ENCODE data around the gene SPATA18. TPM values are rescaled to one million over a fixed set of nuclear protein-coding genes. Genes with fewer than 3 reads are reported as not detected.

The SPATA18 gene
- total RNA-seq, 2 experiments from 2014 or later, result 0.35 to 0.73 TPM

- H3K27ac Mint-ChIP-seq, result no peak overlapping the region
- POLR2A ChIA-PET, result no interaction called here
Measured at GRCh38 chr4:52142816-52143215, 91.7 kb downstream of the SPATA18 start.

GRCh38 chr4:52143815-52144214 lies 92.7 kb downstream of the SPATA18 start:
- Mint-ChIP-seq H3K4me3 (no peak overlapping the region), H3K9me3 (peaks cover 6% of the 10 kb centered on the region), H3K36me3 (ENCODE audit: low read depth) (no peaks in the 10 kb centered on the region), H3K27ac (no peak overlapping the region), H3K27me3 (no peaks in the 10 kb centered on the region), H3K4me1 (no peaks in the 10 kb centered on the region)
- CTCF ChIA-PET, result no interaction called here
- POLR2A ChIA-PET, result no interaction called here
- DNase-seq, result no peak

More at GRCh38 chr4:52142816-52143215, 91.7 kb downstream of the SPATA18 start:
- H3K36me3 Mint-ChIP-seq (ENCODE audit: low read depth), result no peaks in the 10 kb centered on the region
- H3K9me3 Mint-ChIP-seq, result peaks cover 6% of the 10 kb centered on the region
- H3K27me3 Mint-ChIP-seq, result no peaks in the 10 kb centered on the region
- no peaks in the 10 kb centered on the region for H3K4me1 Mint-ChIP-seq
- CTCF ChIA-PET, result no interaction called here
- H3K4me3 Mint-ChIP-seq, result no peak overlapping the region
- DNase-seq, result no peak

GRCh38 chr4:52144372-52144771 lies 93.3 kb downstream of the SPATA18 start:
- Mint-ChIP-seq H3K4me3 (no peak overlapping the region), H3K4me1 (no peaks in the 10 kb centered on the region), H3K36me3 (ENCODE audit: low read depth) (no peaks in the 10 kb centered on the region), H3K27ac (no peak overlapping the region), H3K9me3 (peaks cover 6% of the 10 kb centered on the region), H3K27me3 (no peaks in the 10 kb centered on the region)
- ChIA-PET CTCF (no interaction called here), POLR2A (no interaction called here)
- DNase-seq, result no peak

Other genes with a start within 250 kb of the SPATA18 start
- 10 to 100 TPM; 25.7 to 34.1 TPM for gene DCUN1D4, start 208.2 kb upstream of the SPATA18 start, total RNA-seq
- under 1 TPM; 0.12 to 0.27 TPM for gene LRRC66, start 30.9 kb upstream of the SPATA18 start, total RNA-seq
- 10 to 100 TPM; 14.2 to 15.2 TPM for gene SGCB, start 13.0 kb upstream of the SPATA18 start, total RNA-seq